Common myeloid progenitor, CD34-positive (primary cell): Measurements from ENCODE around the gene COG7.
"Not testable (repeated sequence)": the region's sequence is repeated elsewhere in the genome, so short reads cannot be mapped to it uniquely, and the experiment has no call there.

Source experiments
- CTCF ChIA-PET: fragments of 350-600 bp; sonication (Branson Sonifier 250); formaldehyde crosslinking; loops from one replicate; lab custom pipeline; 2021; ENCODE audit warnings: antibody characterized with exemption; lab: Charles Lee
- POLR2A ChIA-PET: fragments of 350-600 bp; sonication (Branson Sonifier 250); formaldehyde crosslinking; loops from one replicate; lab custom pipeline; 2021; ENCODE audit warnings: antibody characterized with exemption; lab: Charles Lee
- DNase-seq, 3 donors: peaks; one replicate each; pipeline versions ENCODE4 v3.0.0 to v3.0.0-alpha.2; 2013
- H3K27ac ChIP-seq, 2 experiments: 1 replicate in 1 of 2; 2 replicates in 1 of 2; pipeline ENCODE4 v1.7.0; 2013; ENCODE audit warnings: inconsistent platforms in 2 of 2, low read length in 2 of 2, mild to moderate bottlenecking in 2 of 2, low read depth in 1 of 2, moderate library complexity in 1 of 2; ENCODE audit not compliant: severe bottlenecking in 2 of 2, insufficient read depth in 1 of 2, poor library complexity in 1 of 2
- H3K27me3 ChIP-seq, 5 experiments: replicated peaks in 2 of 5; 1 replicate in 3 of 5; 2 replicates in 2 of 5; pipeline versions ENCODE4 v1.6.1 to v1.7.0; 2013; ENCODE audit warnings: low read length in 4 of 5, mild to moderate bottlenecking in 2 of 5, moderate library complexity in 2 of 5, inconsistent platforms in 1 of 5; ENCODE audit not compliant: insufficient read depth in 5 of 5, control insufficient read depth in 4 of 5
- H3K36me3 ChIP-seq, 4 experiments: 1 replicate in 2 of 4; 2 replicates in 2 of 4; pipeline versions ENCODE4 v1.6.1 to v1.7.0; 2013; ENCODE audit warnings: low read length in 3 of 4, control low read depth in 1 of 4, mild to moderate bottlenecking in 1 of 4; ENCODE audit not compliant: control insufficient read depth in 4 of 4, insufficient read depth in 4 of 4
- H3K4me1 ChIP-seq, 4 experiments: 1 replicate in 3 of 4; 2 replicates in 1 of 4; pipeline versions ENCODE4 v1.6.1 to v1.7.1; 2013; ENCODE audit warnings: low read length in 3 of 4, mild to moderate bottlenecking in 3 of 4, control low read depth in 1 of 4, inconsistent platforms in 1 of 4, moderate library complexity in 1 of 4; ENCODE audit not compliant: control insufficient read depth in 4 of 4, insufficient read depth in 4 of 4; ENCODE audit errors: control extremely low read depth in 1 of 4
- H3K4me3 ChIP-seq, 7 experiments: 1 replicate in 4 of 7; 2 replicates in 3 of 7; pipeline versions ENCODE4 v1.5.1 to v1.7.0; 2013; ENCODE audit warnings: mild to moderate bottlenecking in 7 of 7, low read length in 6 of 7, moderate library complexity in 6 of 7, inconsistent platforms in 2 of 7, low read depth in 2 of 7, control low read depth in 1 of 7; ENCODE audit not compliant: insufficient read depth in 4 of 7, control insufficient read depth in 1 of 7; ENCODE audit errors: extremely low read depth in 1 of 7
- H3K9me3 ChIP-seq, 5 experiments: 1 replicate in 4 of 5; 2 replicates in 1 of 5; pipeline versions ENCODE4 v1.6.1 to v1.7.1; 2013; ENCODE audit warnings: low read length in 4 of 5, mild to moderate bottlenecking in 2 of 5, inconsistent platforms in 1 of 5, low read depth in 1 of 5, moderate library complexity in 1 of 5; ENCODE audit not compliant: control insufficient read depth in 4 of 5, insufficient read depth in 2 of 5; ENCODE audit errors: control extremely low read depth in 1 of 5
- WGBS: methylation state at CpG from one replicate; pipeline ENCODE4 v1.1.5; 2013; ENCODE audit not compliant: insufficient coverage; 5-methylcytosine and 5-hydroxymethylcytosine counted together

Gene COG7

GRCh38 chr16:23382279-23382678, 70.7 kb downstream of the COG7 start:
- Histone ChIP-seq H3K9me3 (no peaks in the 10 kb centered on the region), H3K4me1 (no peaks in the 10 kb centered on the region), H3K27me3 (no peaks in the 10 kb centered on the region), H3K36me3 (no peaks in the 10 kb centered on the region), H3K4me3 (no peak overlapping the region), H3K27ac (no peak overlapping the region)
- WGBS = 88% methylated on average over 5 of the region's 6 CpGs
- ChIA-PET CTCF (interaction anchor here (1.4 kb wide), 1 partner anchor 53 kb away, joined by 3 read pairs; no protein-coding TSS in a partner anchor), POLR2A (no interaction called here)
- no peak for DNase-seq

DNA sequence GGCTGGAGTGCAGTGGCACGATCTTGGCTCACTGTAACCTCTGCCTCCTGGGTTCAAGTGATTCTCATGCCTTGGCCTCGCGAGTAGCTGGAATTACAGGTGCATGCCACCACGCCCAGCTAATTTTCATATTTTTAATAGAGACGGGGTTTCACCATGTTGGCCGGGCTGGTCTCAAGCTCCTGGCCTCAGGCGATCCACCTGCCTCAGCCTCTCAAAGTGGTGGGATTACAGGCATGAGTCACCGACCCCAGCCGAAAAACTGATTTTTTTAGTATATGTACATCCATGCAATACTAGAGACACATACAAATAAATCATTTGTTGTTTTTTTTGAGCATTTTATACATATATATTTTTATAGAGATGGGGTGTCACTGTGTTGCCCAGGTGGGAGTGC, 71.3 kb downstream of the COG7 start:
- H3K9me3 ChIP-seq, H3K27ac ChIP-seq, DNase-seq, H3K36me3 ChIP-seq, POLR2A ChIA-PET, H3K27me3 ChIP-seq, H3K4me3 ChIP-seq, H3K4me1 ChIP-seq: not testable (repeated sequence)
- 94% methylated on average over 7 of the region's 9 CpGs for WGBS
- CTCF ChIA-PET = interaction anchor here (1.4 kb wide), 1 partner anchor 54 kb away, joined by 3 read pairs; no protein-coding TSS in a partner anchor

DNA sequence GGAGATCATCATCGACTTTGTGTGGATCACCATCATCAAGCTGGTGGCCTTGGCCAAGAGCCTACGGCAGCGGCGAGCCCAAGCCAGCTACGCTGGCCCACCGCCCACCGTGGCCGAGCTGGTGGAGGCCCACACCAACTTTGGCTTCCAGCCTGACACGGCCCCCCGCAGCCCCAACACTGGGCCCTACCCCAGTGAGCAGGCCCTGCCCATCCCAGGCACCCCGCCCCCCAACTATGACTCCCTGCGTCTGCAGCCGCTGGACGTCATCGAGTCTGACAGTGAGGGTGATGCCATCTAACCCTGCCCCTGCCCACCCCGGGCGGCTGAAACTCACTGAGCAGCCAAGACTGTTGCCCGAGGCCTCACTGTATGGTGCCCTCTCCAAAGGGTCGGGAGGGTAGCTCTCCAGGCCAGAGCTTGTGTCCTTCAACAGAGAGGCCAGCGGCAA, 72.5 kb downstream of the COG7 start:
- H3K27me3 ChIP-seq = no peaks in the 10 kb centered on the region
- WGBS = 93% methylated on average over 20 of the region's 20 CpGs
- CTCF ChIA-PET = no interaction called here
- H3K27ac ChIP-seq = no peak overlapping the region
- no peak for DNase-seq
- H3K36me3 ChIP-seq = no peaks in the 10 kb centered on the region
- H3K4me1 ChIP-seq = no peaks in the 10 kb centered on the region
- POLR2A ChIA-PET = no interaction called here
- H3K9me3 ChIP-seq = no peaks in the 10 kb centered on the region
- no peak overlapping the region for H3K4me3 ChIP-seq

GRCh38 chr16:23379707-23380106, 73.3 kb downstream of the COG7 start:
- ChIA-PET CTCF (no interaction called here), POLR2A (no interaction called here)
- Histone ChIP-seq H3K4me3 (no peak overlapping the region), H3K36me3 (no peaks in the 10 kb centered on the region), H3K4me1 (no peaks in the 10 kb centered on the region), H3K27me3 (no peaks in the 10 kb centered on the region), H3K27ac (no peak overlapping the region), H3K9me3 (no peaks in the 10 kb centered on the region)
- WGBS = 83% methylated on average over 6 of the region's 10 CpGs
- no peak for DNase-seq

GRCh38 chr16:23378921-23379320, 74.1 kb downstream of the COG7 start:
- H3K4me3 ChIP-seq = no peak overlapping the region
- DNase-seq = no peak
- ChIA-PET POLR2A (no interaction called here), CTCF (no interaction called here)
- H3K9me3 ChIP-seq = no peaks in the 10 kb centered on the region
- 87% methylated on average over 3 of the region's 5 CpGs for WGBS
- H3K27ac ChIP-seq = no peak overlapping the region
- no peaks in the 10 kb centered on the region for H3K4me1 ChIP-seq
- no peaks in the 10 kb centered on the region for H3K27me3 ChIP-seq
- H3K36me3 ChIP-seq = no peaks in the 10 kb centered on the region

DNA sequence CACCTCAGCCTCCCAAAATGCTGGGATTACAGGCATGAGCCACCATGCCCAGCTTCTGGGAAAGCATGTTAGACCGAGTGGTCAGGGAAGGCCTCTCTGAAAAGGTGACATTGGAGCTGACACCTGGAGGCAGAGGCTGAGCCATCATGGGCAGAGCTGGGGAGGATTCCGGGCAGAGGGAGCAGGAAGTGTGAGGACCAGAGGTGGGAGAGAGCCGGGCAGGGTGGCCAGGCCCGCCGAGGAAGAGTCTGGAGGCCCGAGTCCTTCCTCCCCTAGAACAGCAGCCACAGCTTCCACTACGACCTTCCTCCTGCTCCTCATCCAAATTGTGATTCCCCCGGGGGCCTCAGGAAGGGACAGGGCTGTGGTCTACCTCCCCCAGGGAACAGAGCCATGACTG, 74.7 kb downstream of the COG7 start:
- Histone ChIP-seq H3K36me3 (no peaks in the 10 kb centered on the region), H3K4me1 (no peaks in the 10 kb centered on the region), H3K9me3 (no peaks in the 10 kb centered on the region), H3K4me3 (no peak overlapping the region), H3K27ac (no peak overlapping the region), H3K27me3 (no peaks in the 10 kb centered on the region)
- CTCF ChIA-PET = no interaction called here
- DNase-seq = no peak
- POLR2A ChIA-PET = no interaction called here
- WGBS = 86% methylated on average over 7 of the region's 8 CpGs

DNA sequence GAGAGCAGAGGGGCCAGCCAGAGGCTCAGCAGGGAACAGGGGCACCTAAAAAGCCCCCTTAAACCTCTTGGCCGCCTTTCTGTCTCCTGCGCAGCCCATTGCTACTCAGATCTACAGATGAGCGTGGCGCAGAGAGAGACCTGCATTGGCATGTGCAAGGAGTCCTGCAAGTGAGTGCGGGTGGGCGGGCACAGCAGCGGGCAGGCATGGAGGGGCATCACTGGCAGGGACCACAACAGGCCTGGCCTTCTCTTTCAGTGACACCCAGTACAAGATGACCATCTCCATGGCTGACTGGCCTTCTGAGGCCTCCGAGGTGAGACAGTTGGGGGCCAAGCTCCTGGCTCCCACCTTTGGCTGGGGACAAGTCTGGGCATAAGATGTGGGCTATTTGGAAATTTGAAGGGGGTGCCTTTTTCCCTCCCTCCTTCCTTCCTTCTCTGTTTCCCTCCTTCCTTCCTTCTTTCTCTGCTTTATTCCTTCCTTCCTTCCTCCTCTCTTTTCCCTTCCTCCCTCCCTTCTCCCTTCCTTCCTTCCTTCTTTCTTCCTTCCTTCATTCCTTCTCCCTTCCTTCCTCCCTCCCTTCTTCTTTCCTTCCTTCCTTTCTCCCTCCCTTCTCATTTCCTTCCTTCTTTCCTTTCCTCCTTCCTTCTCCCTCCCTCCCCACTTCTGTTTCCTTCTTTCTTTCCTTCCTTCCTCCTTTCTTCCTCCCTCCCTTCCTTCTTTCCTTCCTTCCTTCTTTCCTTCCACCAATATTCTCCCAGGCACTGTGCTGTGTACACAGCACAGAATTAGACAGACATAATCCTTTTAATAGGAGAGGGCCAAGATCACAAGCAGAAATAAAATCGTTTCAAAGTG, 75.7 kb downstream of the COG7 start:
- H3K27ac ChIP-seq = no peak overlapping the region
- H3K4me1 ChIP-seq = no peaks in the 10 kb centered on the region
- H3K36me3 ChIP-seq = no peaks in the 10 kb centered on the region
- CTCF ChIA-PET = no interaction called here
- POLR2A ChIA-PET = no interaction called here
- no peaks in the 10 kb centered on the region for H3K9me3 ChIP-seq
- DNase-seq = no peak
- H3K27me3 ChIP-seq = no peaks in the 10 kb centered on the region
- H3K4me3 ChIP-seq = no peak overlapping the region
- 99% methylated on average over 7 of the region's 9 CpGs for WGBS
